ENCODE data around the gene ITPKC.

DNA sequence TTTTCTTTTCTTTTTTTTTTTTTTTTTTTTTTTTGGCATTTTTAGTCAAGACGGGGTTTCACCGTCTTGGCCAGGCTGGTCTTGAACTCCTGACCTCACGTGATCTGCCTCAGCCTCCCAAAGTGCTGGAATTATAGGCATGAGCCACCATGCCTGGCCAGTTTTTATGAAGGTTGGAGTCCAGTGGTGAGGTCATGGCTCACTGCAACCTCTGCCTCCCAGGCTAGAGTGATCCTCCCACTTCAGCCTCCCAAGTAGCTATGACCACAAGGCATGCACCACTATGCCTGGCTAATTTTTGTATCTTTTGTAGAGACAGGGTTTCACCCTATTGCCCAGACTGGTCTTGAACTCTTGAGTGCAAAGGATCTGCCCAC lies 38.3 kb downstream of the ITPKC start:
- TF ChIP-seq, protein P1, sequence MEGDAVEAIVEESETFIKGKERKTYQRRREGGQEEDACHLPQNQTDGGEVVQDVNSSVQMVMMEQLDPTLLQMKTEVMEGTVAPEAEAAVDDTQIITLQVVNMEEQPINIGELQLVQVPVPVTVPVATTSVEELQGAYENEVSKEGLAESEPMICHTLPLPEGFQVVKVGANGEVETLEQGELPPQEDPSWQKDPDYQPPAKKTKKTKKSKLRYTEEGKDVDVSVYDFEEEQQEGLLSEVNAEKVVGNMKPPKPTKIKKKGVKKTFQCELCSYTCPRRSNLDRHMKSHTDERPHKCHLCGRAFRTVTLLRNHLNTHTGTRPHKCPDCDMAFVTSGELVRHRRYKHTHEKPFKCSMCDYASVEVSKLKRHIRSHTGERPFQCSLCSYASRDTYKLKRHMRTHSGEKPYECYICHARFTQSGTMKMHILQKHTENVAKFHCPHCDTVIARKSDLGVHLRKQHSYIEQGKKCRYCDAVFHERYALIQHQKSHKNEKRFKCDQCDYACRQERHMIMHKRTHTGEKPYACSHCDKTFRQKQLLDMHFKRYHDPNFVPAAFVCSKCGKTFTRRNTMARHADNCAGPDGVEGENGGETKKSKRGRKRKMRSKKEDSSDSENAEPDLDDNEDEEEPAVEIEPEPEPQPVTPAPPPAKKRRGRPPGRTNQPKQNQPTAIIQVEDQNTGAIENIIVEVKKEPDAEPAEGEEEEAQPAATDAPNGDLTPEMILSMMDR (IDR thresholded peaks at IDR 0.05) = no peak
- TF ChIP-seq POLR2A (IDR thresholded peaks at IDR 0.05) = no peak
